Stimulated activated CD8-positive, alpha-beta memory T cell treated with anti-CD3 and anti-CD28 coated beads, Interleukin-2, amount 100 ng/mL, for 1 hour (primary cell): ENCODE data around the gene WBP2.
"Not testable (repeated sequence)": the region's sequence is repeated elsewhere in the genome, so short reads cannot be mapped to it uniquely, and the experiment has no call there.

Source experiments
- DNase-seq, 2 donors: peaks; one replicate each; pipeline ENCODE4 v3.0.0-alpha.2; 2020; ENCODE audit warnings: low read depth in 2 of 2

The WBP2 gene

DNA sequence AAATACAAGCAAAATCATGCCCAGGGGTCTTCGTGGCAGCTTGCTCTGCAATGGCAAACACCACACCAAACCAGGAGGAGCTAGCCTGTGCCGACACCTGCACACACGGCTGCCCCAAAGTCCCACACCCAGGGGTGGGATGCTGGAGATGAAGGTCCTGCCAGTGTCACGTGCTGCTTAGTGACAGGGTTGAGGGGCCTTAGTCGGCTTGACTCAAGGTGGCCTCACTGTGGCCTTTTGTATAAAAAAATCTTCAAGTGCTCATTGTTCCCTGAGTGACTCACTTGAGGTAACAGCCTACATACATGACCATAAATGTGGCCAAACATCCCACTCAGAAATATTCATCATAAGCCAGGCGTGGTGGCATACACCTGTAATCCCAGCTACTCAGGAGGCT lies 34.3 kb upstream of the WBP2 start:
- DNase-seq = no peak

DNA sequence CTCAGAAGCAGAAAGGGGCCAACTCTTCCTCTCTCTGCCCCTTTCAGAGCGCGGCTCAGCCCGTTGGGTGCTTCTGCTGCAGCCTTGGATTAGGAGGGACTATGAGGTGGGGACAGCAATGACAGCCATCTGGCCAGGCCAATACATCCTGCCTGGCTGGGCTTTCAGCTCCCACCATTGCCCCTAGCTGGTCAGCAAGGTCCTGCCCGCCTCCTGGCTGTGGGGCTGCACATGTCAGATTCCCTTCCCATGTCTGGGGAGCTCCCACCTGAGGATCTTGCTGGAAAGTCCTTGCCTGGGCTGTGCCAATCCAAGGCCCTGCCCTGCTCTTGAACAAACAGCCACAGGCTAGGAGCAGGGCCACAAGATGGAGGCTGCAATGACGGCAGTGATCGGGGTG lies 33.3 kb upstream of the WBP2 start:
- no peak for DNase-seq

DNA sequence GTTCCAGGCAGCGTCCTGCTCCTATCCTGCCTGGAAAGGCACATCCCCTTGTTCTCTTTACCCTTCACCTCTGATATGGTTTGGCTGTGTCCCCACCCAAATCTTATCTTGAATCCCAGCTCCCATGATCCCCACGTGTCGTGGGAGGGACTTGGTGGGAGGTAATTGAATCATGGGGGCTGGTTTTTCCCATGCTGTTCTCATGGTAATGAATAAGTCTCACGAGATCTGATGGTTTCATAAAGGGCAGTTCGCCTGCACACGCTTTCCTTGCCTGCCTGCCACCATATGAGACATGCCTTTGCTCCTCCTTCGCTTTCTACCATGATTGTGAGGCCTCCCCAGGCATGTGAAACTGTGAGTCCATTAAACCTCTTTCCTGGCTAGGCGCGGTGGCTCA lies 30.7 kb upstream of the WBP2 start:
- DNase-seq = not testable (repeated sequence)

DNA sequence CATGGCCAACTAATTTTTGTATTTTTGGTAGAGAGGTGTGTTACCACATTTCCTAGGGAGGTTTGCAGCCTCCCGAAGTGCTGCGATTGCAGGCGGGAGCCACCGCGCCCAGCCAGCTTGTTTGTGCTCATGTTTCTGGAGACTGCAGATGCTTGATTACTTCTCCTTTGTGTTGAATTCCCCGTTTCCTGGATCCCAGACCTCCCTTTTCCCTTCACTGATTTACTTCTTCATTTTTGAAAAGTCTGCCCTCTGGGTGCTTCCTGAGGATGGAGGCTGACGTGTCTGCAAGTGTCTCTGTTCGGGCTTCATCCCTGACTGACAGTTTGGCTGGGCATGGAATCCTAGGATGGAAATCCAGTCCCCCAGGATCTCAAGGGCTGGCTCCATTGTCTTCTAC lies 30.3 kb upstream of the WBP2 start:
- DNase-seq = no peak

DNA sequence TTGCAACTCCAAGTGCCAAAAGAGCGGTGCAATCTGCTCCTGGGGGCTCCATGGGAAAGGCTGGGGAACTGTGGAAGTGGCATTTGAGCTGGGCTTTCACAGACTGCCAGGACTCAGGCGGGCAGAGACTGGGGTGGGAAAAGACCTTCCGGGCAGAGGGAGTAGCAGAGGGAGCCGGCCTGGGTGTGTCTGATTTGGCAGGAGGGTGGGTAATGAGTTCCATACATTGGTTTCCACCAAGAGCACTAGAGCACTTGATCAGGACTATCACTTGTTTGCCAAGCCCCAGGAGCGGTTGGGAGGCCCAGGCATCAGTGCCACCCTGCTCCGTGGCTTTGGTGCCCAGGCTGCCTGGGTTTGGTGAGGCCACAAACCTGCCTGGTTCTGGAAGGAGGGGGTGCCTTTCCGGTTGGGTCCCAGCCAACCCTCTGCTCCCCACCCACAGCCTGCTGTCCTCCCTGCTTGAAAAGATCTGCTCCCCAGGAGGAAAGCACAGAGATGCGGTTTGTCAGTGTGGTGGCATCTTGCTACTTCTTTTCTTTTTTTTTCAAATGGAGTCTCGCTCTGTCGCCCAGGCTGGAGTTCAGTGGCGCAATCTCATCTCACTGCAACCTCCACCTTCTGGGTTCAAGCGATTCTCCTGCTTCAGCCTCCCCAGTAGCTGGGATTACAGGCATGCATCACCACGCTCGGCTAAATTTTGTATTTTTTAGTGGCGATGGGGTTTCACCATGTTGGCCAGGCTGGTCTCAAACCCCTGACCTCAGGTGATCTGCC lies 26.7 kb upstream of the WBP2 start:
- no peak for DNase-seq

DNA sequence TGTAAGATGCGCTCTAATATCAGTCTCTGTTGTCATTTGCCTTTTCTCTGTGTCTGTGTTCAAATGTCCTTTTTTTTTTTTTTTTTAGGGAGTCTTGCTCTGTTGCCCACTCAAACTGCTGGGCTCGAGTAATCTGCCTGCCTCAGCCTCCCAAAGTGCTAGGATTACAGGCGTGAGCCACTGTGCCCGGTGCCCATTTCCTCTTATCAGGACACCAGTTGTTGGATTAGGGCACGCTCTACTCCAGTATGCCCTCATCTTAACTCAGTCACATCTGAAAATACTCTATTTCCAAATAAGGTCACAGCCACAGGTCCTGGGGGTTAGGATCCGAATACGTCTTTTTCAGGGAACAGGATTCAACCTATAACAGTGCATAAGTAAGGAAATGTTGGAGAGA lies 25.1 kb upstream of the WBP2 start:
- DNase-seq = no peak

DNA sequence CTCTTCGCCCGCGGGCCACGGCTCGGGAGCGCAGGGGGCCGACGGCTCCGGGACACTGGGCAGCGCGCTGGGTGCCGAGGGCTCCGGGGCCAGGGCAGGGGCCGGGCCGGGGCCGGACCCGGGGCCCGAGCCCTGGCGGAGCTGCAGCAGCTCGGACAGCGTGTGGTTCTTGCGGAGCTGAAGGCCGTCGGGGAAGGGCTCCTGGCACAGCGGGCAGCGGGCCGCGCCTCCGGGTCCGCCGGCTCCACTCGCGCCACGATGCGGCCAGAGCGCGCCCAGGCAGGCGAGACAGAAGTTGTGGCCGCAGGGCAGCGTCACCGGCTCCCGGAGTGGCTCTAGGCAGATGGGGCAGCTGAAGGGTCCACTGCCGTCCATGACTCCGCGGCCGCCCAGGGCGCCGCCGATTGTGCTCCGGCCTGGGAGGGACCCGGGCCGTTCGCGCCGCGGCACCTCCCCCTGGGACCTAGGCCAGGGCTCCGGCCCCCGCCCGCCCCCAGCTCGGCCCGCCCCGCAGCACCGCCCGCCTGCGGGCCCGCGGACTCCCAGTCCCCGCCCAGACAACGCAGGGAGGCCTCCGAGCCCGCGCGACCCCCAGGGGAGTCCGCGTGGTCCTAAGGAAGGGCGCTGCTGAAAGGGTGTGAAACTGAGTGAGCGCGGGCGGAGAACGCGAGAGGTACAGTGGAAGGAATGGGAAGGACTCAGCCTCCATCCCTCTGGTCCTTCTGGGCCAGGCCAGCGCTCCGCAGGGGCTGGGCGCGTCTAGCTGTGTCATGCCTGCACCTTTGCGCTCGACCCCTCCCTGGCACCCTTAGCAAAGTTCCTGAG lies 23.3 kb upstream of the WBP2 start, which contains the start of gene TRIM47:
TRIM47 (minus strand) TSS at position 408 of the 825 bp plus-strand sequence; CDS start at position 375, 33 bp downstream.
- DNase-seq = no peak

DNA sequence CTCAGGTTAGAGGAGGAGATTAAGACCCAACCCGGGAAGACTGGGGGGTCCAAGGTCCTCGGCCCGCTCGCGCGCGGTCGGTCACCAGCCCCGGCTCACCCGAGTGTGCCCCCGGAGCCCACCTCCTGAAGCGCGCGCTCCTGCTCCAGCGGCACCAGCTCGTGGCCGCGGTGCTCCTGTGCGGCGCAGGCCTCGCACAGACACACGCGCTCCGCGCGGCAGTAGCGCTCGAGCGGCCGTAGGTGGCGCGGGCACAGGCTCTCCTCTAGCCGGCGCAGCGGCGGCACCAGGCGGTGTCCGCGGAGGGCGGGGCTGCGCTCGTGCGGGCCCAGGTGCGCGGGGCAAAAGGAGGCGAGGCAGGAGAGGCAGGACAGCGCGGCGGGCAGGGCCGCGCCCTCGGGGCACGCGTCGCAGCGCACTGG lies 22.6 kb upstream of the WBP2 start:
- DNase-seq = peak; percentile 36 to 59

DNA sequence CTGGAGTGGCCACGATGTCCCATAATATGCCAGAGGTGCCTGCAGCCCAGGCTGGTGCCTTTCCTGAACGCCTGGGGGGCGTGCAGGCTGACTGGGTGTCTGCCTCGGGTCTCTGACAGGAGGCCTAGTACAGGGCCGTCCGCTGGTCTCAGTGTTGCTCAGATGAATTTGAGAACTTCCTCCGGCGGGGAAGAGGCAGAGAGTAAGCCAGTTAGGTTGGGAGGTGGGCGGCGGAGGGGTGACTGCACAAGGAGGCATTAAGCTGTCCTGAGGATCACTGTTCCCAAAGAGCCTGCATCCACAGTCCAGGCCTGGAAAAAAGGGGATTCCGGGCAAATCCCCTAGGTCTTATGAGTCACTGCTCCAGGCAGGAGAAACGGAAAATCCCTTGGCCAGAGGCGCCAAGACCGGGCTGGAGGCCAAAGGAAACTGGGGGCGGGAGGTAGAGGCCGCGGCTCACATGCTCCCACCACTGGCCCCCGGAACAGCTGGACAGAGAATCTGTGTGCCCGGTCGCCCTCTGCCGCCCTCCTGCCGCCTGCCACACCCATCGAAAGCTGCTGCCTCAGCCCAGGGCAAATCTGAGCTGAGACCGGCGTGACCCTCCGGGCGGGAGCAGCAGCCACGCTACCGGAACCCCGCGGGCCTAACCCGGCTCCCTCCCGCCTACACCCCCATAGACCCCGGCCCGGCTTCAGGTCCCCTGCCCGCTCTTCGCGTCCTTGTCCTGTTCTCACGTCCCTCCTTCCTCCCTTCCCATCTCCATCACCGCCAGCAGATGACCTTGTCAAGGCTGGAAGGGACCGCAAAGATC lies 22.0 kb upstream of the WBP2 start:
- no peak for DNase-seq

DNA sequence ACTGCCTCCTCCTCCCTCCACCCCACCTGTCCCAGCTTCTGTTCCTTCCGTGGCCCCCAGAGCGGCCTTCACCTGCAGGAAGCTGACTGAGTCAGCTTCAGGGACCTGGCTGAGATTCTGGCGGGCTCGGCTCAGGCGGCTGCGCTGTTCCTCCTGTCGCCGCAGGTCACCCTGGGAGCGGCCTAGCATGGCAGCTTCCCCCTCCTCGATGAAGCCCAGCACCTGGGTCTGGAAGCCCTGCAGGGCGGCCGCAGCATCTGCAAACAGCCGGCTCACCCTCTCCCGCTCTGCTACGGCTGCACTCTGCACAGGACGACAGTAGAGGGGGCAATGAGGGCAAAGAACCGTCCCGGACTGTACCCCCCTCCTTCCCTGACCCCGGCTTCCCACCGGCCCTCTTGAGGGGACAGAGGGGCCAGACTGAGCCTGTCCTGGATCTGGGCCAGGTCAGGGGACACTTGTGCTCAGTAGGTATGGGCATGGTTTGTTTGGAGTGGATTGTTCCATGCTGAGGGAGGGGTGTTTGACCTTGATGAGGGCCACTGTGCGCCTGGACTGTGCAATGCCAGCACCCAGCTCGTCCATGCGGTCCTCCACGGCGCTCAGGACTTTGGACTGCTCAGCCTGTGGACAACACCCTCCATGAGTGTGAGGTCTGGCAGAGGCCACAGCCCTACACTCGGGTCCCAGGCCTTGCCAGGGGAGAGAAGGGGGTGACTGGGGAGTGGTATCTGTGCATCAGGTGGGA lies 21.2 kb upstream of the WBP2 start:
- DNase-seq = peak; percentile 43 to 58

DNA sequence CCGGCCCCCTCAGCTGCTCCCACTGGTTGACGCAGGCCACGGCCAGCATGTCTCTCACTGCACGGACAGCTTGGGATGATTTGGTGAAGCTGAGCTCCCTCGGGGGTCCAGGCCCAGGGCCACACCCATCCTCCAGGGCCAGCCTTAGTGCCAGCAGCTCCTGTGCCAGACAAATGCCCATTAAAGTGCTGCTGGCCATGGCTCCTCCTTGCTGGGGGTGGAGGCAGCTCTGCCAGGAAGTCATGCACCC lies 20.7 kb upstream of the WBP2 start:
- DNase-seq = no peak

DNA sequence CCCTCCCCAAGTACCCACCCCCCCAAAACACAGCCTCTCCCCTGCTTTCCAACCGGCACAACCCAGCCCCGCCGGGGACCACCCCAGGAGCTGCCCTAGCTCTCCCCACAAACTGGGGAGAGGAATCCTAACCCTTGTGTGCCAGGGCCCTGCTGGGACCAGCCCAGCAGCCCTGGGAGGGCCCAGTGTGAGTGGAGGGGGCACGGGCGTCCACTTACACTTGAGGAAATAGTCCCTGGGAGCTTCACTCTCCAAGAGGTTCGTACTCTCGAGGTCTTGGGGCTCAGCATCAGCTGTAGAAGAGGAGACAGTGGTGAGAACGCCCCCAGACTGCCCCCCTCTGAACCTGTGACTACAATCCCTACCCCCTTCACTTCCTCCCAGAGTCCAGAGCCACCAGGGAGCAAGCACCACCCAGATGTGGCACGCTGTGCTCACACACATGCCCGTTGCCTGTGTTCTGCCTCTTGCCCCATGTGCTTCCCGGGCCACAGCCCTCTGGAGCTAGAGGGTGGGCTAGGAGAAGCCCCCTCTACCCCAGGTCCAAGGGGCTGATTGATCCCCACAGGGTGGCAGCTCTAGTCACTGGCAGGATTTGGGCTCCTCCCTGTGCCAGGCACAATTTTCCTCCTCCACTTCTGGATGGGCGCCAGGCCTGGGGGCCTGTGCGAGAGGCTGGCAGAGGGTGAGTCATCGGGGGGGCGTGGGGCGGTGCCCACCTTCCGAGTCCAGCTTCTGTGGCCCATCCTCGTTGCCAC lies 20.2 kb upstream of the WBP2 start:
- DNase-seq = no peak

DNA sequence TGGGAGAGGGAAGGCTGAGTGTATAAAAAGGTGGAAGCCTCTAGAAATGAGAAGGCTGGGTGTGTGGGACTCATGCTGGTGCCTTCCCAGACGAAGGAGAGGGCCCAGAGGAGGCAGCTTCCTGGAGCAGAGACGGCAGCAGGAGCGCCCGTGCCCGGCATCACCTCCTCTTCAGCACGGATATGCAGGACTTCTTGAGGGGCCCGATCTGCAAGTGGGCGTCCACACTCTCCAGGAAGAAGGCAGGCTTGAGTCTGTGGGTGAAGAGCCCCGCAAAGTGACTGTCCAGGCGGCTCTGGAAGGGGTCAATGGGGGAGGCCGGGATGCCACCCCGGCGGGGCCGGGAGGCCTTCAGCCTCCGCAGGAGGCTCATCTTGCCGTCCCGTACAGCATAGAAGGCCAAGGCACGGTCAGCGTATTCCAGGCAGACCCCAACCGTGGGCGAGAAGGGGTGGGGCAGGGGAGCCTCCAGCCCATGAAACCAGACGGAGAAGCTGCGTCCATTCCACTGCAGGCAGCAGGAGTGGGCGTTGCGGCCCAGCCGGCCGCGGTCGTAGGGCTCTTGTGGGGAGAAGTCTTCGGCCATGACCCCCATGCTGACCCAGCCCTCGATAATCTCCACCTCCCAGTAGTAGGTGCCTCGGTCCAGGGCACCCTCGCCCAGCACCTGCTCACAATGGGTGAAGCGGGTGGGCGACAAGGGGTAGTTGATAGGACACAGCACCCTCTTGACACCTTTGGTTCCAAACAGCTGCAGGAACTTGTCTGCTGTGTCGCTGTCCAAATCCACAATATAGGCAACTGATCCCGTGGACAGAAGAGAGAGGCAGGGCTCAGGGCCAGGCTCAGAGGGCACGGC lies 19.4 kb upstream of the WBP2 start:
- no peak for DNase-seq

DNA sequence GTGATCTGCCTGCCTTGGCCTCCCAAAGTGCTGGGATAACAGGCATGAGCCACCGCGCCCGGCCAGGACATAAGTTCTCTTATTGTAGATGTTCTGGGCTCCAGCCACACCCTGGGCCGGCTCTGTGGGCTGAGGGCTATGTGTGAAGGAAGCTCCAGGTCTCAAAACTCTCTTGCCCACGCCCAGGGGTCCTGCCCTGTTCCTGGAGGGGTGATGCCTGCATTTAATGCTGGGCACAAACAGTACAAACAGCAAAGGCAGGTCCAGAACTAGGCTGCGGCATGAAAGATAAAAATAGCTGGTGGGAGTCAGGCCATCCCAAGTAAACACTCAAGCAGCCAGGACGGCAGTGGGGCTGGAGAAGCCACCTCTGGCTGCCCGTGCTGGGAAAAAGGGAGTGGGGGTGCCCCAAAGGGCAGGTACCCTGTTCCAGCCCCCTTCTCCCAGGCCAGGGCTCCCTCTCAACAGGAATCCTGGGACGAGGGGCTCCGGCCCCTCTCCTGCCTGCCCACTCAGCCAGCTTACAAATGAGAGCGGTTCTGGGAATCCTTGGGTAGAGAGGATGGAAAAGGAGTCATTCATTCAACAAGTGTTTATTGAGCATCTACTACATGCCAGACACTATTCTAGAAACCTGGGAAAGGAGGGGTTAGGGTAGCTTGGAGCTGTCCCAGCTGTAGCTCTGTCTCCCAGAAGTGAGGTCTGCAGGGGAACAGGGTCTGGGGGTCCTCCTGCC lies 18.6 kb upstream of the WBP2 start:
- no peak for DNase-seq

DNA sequence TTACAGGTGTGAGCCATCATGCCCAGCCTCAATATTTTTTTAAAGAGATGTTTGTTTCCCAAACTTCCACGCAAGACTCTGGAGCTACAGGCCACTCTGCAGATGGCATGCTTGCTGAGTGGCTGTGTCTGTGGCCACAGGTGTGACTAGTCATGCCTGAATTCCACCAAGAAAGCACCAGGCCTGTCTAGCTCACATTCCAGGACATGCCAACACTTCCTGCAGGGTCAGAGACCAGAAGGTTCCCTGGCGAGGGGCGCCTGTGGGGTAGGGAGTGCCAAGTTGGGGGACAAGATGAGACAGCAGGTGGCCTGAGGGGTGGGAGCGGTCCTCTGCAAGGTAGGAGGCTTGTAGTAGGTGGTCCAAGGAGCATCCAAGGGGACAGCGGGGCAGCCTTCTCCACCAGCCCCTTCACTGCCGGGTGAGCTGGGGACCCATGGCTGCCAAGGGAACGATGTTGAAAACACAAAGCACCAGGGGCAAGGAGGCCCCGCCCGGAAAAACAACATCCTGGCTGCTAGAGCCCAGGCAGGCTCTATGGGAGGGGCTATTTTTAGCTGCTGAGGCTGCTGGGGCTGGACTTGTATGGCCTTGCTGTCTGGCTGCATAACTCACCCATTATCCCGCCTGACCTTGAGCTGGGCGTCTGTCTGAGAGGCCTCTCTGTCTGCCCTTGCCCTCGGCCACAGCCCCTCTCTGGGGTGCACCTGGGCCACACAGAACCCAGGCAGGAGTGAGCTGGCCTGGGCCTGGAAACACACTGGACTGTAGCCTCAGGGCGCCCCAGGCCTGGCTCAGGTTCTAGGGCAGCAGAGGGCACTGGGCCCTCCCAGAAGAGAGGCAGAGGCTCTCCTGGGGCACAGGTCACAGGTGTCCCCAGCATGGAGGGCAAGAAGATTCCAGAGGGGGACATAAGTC lies 17.6 kb upstream of the WBP2 start:
- no peak for DNase-seq

DNA sequence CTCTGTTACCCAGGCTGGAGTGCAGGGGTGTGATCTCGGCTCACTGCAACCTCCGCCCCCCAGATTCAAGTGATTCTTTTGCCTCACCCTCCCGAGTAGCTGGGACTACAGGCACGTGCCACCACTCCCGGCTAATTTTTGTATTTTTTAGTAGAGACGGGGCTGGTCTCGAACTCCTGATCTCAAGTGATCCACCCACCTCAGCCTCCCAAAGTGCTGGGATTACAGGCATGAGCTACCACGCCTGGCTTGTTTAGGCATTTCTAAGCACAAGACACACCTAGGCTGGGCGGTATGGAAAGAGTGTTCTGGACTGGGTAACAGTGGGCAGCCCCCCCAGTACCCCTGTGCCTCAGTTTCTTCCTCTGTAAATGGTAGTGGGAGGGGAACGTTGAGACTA lies 15.1 kb upstream of the WBP2 start:
- DNase-seq = not testable (repeated sequence)

DNA sequence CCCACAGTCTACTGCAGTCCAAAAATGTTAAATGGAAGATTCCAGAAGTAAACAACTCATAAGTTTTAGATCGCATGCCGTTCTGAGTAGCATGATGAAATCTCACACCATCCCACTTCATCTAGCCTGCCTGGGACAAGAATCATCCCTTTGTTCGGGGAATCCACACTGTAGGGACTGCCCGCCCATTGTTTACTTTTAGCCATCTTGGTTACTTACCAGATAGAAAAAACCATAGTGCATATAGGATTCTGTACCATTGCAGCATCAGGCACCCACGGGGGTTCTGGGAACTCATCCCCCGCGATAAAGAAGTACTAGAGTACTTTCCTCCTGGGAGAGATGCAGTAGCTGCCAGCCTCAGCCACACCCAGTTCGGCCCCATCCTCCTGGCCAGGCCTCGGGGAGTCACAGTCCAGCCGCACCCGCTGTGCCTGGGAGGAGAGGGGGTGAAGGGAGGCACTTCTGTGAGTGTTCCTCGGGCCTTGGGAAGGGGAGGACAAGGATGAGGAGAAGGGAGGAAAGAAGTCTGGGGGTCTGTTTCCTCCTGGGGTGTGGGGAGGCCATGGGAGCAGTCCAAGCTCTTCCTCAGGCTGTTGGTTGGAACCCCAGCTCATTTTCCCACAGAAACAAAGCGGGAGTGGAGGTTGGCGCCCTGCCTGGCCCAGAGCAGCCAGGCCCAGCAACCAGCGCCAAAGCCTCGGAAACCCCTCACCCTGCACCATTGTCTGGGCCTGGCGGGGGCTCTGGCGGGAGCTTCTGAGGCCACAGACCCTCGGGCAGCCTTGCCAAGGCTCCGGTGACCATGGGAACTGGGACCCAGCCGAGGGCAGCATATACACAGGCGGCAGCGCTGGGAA lies 14.4 kb upstream of the WBP2 start:
- no peak for DNase-seq
